Measurements from ENCODE around the gene EEF2.
"Not testable (repeated sequence)": the region's sequence is repeated elsewhere in the genome, so short reads cannot be mapped to it uniquely, and the experiment has no call there.

Gene EEF2

GRCh38 chr19:4012092-4012974, 27.1 kb upstream of the EEF2 start:
- no peak for TF ChIP-seq CTCF (IDR thresholded peaks at IDR 0.05; ENCODE audit: unreplicated experiment in 3 of 3)
- Mint-ChIP-seq H3K27ac (peak overlapping the region in 2 of 3 experiments; percentile 48 to 83), H3K9me3 (no peaks in the 10 kb centered on the region), H3K36me3 (ENCODE audit: low read depth) (peaks cover 4% of the 10 kb centered on the region), H3K27me3 (ENCODE audit: low read depth) (no peaks in the 10 kb centered on the region), H3K4me3 (peak overlapping the region; percentile 31 to 55 (median 39)), H3K4me1 (peaks cover 38% of the 10 kb centered on the region)

GRCh38 chr19:4011430-4011829, 26.2 kb upstream of the EEF2 start:
- Mint-ChIP-seq H3K4me3 (peak overlapping the region; percentile 22 to 97 (median 96)), H3K27ac (peak overlapping the region in 2 of 3 experiments; percentile 0 to 61), H3K4me1 (peaks cover 38% of the 10 kb centered on the region)
- H3K36me3 Mint-ChIP-seq (ENCODE audit: low read depth); H3K9me3 Mint-ChIP-seq; H3K27me3 Mint-ChIP-seq (ENCODE audit: low read depth): not testable (repeated sequence)

- H3K4me3 Mint-ChIP-seq, result peak overlapping the region; percentile 85 to 97 (median 96)
- TF ChIP-seq CTCF (IDR thresholded peaks at IDR 0.05; ENCODE audit: unreplicated experiment in 3 of 3), result no peak
- H3K9me3 Mint-ChIP-seq, result no peaks in the 10 kb centered on the region
Observed at GRCh38 chr19:4010808-4011110, 25.5 kb upstream of the EEF2 start.

GRCh38 chr19:4009990-4010807, 24.9 kb upstream of the EEF2 start:
- H3K9me3 Mint-ChIP-seq, result no peaks in the 10 kb centered on the region
- TF ChIP-seq CTCF (IDR thresholded peaks at IDR 0.05; ENCODE audit: unreplicated experiment in 3 of 3), result no peak

More at GRCh38 chr19:4010808-4011110, 25.5 kb upstream of the EEF2 start:
- Mint-ChIP-seq H3K27me3 (ENCODE audit: low read depth) (no peaks in the 10 kb centered on the region), H3K4me1 (peaks cover 36% of the 10 kb centered on the region), H3K36me3 (ENCODE audit: low read depth) (peaks cover 4% of the 10 kb centered on the region), H3K27ac (peak overlapping the region; percentile 0 to 61 (median 28))

GRCh38 chr19:4007836-4008539, 22.7 kb upstream of the EEF2 start:
- peaks cover 2% of the 10 kb centered on the region for H3K36me3 Mint-ChIP-seq (ENCODE audit: low read depth)
- peak overlapping the region; percentile 57 to 77 (median 61) for H3K27ac Mint-ChIP-seq
- H3K9me3 Mint-ChIP-seq, result no peaks in the 10 kb centered on the region
- peaks cover 31% of the 10 kb centered on the region for H3K4me1 Mint-ChIP-seq
- H3K4me3 Mint-ChIP-seq, result peak overlapping the region; percentile 85 to 97 (median 96)
- TF ChIP-seq CTCF (IDR thresholded peaks at IDR 0.05; ENCODE audit: unreplicated experiment in 3 of 3), result no peak
- H3K27me3 Mint-ChIP-seq (ENCODE audit: low read depth), result no peaks in the 10 kb centered on the region

More at GRCh38 chr19:4009990-4010807, 24.9 kb upstream of the EEF2 start:
- Mint-ChIP-seq H3K4me1 (peaks cover 31% of the 10 kb centered on the region), H3K4me3 (peak overlapping the region; percentile 85 to 97 (median 96)), H3K36me3 (ENCODE audit: low read depth) (peaks cover 4% of the 10 kb centered on the region), H3K27me3 (ENCODE audit: low read depth) (no peaks in the 10 kb centered on the region), H3K27ac (peak overlapping the region; percentile 57 to 85 (median 61))
